Endothelial cell of umbilical vein (primary cell): ENCODE data around the gene CFAP43. TPM values are rescaled to one million over a fixed set of nuclear protein-coding genes. Genes with fewer than 3 reads are reported as not detected.

Experiments used
- BruUV-seq: library from RNA; stranded (reverse); fragments of 400-500 nt; replicated peaks from 2 replicates; lab custom pipeline; 2021; lab: Mats Ljungman, UMichigan
- CTCF ChIA-PET: fragments of 300-600, 350-600 bp; sonication (Branson Sonifier 250); formaldehyde crosslinking; loops from one replicate; lab custom pipeline; 2021; ENCODE audit warnings: antibody characterized with exemption, inconsistent platforms; lab: Charles Lee
- POLR2A ChIA-PET: fragments of 300-600, 350-600 bp; sonication (Branson Sonifier 250); formaldehyde crosslinking; loops from one replicate; lab custom pipeline; 2021; ENCODE audit warnings: antibody characterized with exemption, inconsistent platforms; lab: Charles Lee
- DNase-seq: peaks from one replicate; pipeline ENCODE4 v3.0.0-alpha.2; 2011; ENCODE audit warnings: low read depth, low spot score
- FAIRE-seq: peaks from 2 replicates; lab custom pipeline; 2011; peaks lifted over from hg19 to GRCh38; lab: Jason Lieb, UNC
- H2AFZ ChIP-seq: 2 replicates; pipeline ENCODE4 v1.6.0; 2012; ENCODE audit warnings: low read depth, low read length, control low read depth, inconsistent platforms
- H3K27ac ChIP-seq: 2 replicates; pipeline ENCODE4 v1.5.1; 2011; ENCODE audit warnings: low read depth, mild to moderate bottlenecking, control low read depth, low read length, moderate library complexity; ENCODE audit not compliant: insufficient read depth
- H3K27me3 ChIP-seq, 2 experiments: 2 replicates each; pipeline versions ENCODE4 v1.6.0 to v1.6.1; 2011; ENCODE audit warnings: low read length in 2 of 2, mixed read lengths in 1 of 2; ENCODE audit not compliant: control insufficient read depth in 2 of 2, insufficient read depth in 2 of 2
- H3K36me3 ChIP-seq, 2 experiments: 2 replicates in 1 of 2; 3 replicates in 1 of 2; pipeline ENCODE4 v1.5.1; 2011; ENCODE audit warnings: low read length in 2 of 2, mild to moderate bottlenecking in 1 of 2, moderate library complexity in 1 of 2; ENCODE audit not compliant: control insufficient read depth in 2 of 2, insufficient read depth in 2 of 2; ENCODE audit errors: extremely low read depth in 1 of 2
- H3K4me1 ChIP-seq: 3 replicates; pipeline ENCODE4 v1.5.1; 2011; ENCODE audit warnings: mild to moderate bottlenecking, low read length; ENCODE audit not compliant: control insufficient read depth, insufficient read depth; ENCODE audit errors: extremely low read depth
- H3K4me2 ChIP-seq: 2 replicates; pipeline ENCODE4 v1.6.1; 2011; ENCODE audit warnings: low read length, control low read depth, mixed read lengths; ENCODE audit not compliant: insufficient read depth
- H3K4me3 ChIP-seq, 3 experiments: fragments of 200-600 bp in 1 of 3; sonication (generic), shearing (Covaris generic) in 1 of 3; replicated peaks in 1 of 3; 2 replicates each; pipeline ENCODE4 v1.5.1; 2011 to 2016; ENCODE audit warnings: control low read depth in 3 of 3, low read length in 3 of 3, mild to moderate bottlenecking in 2 of 3, inconsistent platforms in 1 of 3, low read depth in 1 of 3, moderate library complexity in 1 of 3; ENCODE audit not compliant: insufficient read depth in 1 of 3
- H3K79me2 ChIP-seq: 2 replicates; pipeline ENCODE4 v1.6.0; 2012; ENCODE audit warnings: low read length, inconsistent platforms; ENCODE audit not compliant: control insufficient read depth, insufficient read depth
- H3K9ac ChIP-seq: replicated peaks from 2 replicates; pipeline ENCODE3; 2011; ENCODE audit warnings: low read length, control low read depth; ENCODE audit not compliant: insufficient read depth; ENCODE audit errors: extremely low read depth
- H3K9me1 ChIP-seq: replicated peaks from 3 replicates; pipeline ENCODE4 v1.6.0; 2011; ENCODE audit warnings: mild to moderate bottlenecking, low read length; ENCODE audit not compliant: control insufficient read depth, insufficient read depth; ENCODE audit errors: extremely low read depth
- H3K9me3 ChIP-seq: replicated peaks from 2 replicates; pipeline ENCODE4 v1.5.1; 2012; ENCODE audit warnings: low read length, inconsistent platforms; ENCODE audit not compliant: control insufficient read depth, insufficient read depth
- H4K20me1 ChIP-seq: replicated peaks from 2 replicates; pipeline ENCODE3; 2011; ENCODE audit warnings: mild to moderate bottlenecking, low read length; ENCODE audit not compliant: control insufficient read depth, insufficient read depth; ENCODE audit errors: extremely low read depth
- CTCF ChIP-seq, 2 donors: IDR thresholded peaks; 1 replicate in 1 of 2; 2 replicates in 1 of 2; pipeline ENCODE4 v1.5.1; 2011; ENCODE audit warnings: low read length in 2 of 2, mild to moderate bottlenecking in 2 of 2, moderate library complexity in 2 of 2, control low read depth in 1 of 2, inconsistent platforms in 1 of 2, low read depth in 1 of 2; ENCODE audit not compliant: insufficient read depth in 1 of 2; ENCODE audit errors: extremely low read depth in 1 of 2
- EZH2 ChIP-seq: IDR thresholded peaks from 2 replicates; pipeline ENCODE4 v1.6.1; 2012; ENCODE audit warnings: borderline replicate concordance, low read depth, mild to moderate bottlenecking, moderate library complexity, low read length, inconsistent platforms; ENCODE audit not compliant: severe bottlenecking
- FOS ChIP-seq: IDR thresholded peaks from 2 replicates; pipeline ENCODE4 v1.6.1; 2011; ENCODE audit warnings: mild to moderate bottlenecking, low read length, moderate library complexity, borderline replicate concordance; ENCODE audit not compliant: insufficient read depth
- GATA2 ChIP-seq: IDR thresholded peaks from 2 replicates; pipeline ENCODE4 v1.7.0; 2011; ENCODE audit warnings: low read depth, mild to moderate bottlenecking, moderate library complexity, mixed read lengths, low read length; ENCODE audit not compliant: insufficient read length, insufficient read depth
- JUN ChIP-seq: IDR thresholded peaks from 2 replicates; pipeline ENCODE4 v1.6.1; 2011; ENCODE audit warnings: borderline replicate concordance, low read depth; ENCODE audit not compliant: insufficient read length, insufficient read depth
- MYC ChIP-seq: IDR thresholded peaks from one replicate; pipeline ENCODE4 v1.6.1; 2011; ENCODE audit warnings: mild to moderate bottlenecking, low read depth, low read length
- POLR2A ChIP-seq: IDR thresholded peaks from 2 replicates; pipeline ENCODE4 v1.6.1; 2012; ENCODE audit warnings: low read depth, mild to moderate bottlenecking, control low read depth, low read length
- POLR2AphosphoS5 ChIP-seq: IDR thresholded peaks from 2 replicates; pipeline ENCODE4 v1.6.1; 2012; ENCODE audit warnings: low read depth, mild to moderate bottlenecking, control low read depth, low read length, moderate library complexity; ENCODE audit not compliant: insufficient read depth
- dilution Hi-C: fragments of 300-500 bp; cut with MboI; formaldehyde crosslinking; loops from one replicate; pipeline ENCODE4 v1.15.0; 2019; ENCODE audit warnings: low sequenced_read_pairs; ENCODE audit not compliant: extremely low pct_ligation_motif_present
- intact Hi-C: fragments of 100-400 bp; cut with micrococcal nuclease; formaldehyde crosslinking; loops from one replicate; pipeline ENCODE4 v1.10.0; 2022
- polyA plus RNA-seq, 4 experiments: library from polyadenylated mRNA; depleted of rRNA in 3 of 4; stranded (reverse) in 3 of 4; unstranded in 1 of 4; fragments of >200 nt; gene quantifications; 2 replicates each; pipeline versions ENCODE4 v1.2.1 to v1.2.3, GENCODE V29; 2011 to 2012; ENCODE audit warnings: missing spikeins in 1 of 4
- total RNA-seq: library from RNA; stranded (reverse); gene quantifications from 2 replicates; pipeline ENCODE4 v1.2.3, GENCODE V29; 2021
- TF ChIP-seq, protein P1 (sequence below): IDR thresholded peaks from 2 replicates; pipeline ENCODE4 v1.6.1; 2011; ENCODE audit not compliant: insufficient read depth, insufficient read length

CFAP43 gene
- total and polyA plus RNA-seq, 2 donors (not counting 3 experiments of a cell fraction or from before 2014, with no cell fraction given) = 0.04 TPM; not detected in 1

DNA sequence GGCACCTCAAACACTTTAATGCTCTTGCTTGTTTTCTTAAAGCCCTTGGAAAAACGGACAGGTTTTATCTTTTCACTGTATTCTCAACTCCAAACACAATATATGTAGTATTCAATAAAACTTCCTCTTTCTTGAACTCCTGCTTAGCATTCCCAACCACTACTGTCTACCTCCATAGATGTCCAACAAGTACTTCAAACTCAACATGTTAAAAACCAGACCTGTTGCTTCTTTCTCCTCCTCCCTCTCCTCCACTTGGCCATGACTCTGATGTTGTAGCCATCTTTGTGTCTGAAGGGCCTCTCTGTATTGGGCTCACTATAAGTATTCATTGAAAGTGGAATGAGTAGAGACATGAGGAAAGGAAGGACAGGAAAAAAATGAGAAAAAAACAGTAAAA, 130.3 kb downstream of the CFAP43 start:
- Histone ChIP-seq H3K9me1 (no peaks in the 10 kb centered on the region), H3K4me1 (peaks cover 13% of the 10 kb centered on the region), H3K36me3 (no peaks in the 10 kb centered on the region), H3K27me3 (no peaks in the 10 kb centered on the region), H3K79me2 (no peaks in the 10 kb centered on the region), H3K9ac (no peak overlapping the region), H3K4me3 (no peak overlapping the region), H2AFZ (no peak overlapping the region), H4K20me1 (no peaks in the 10 kb centered on the region), H3K4me2 (no peak overlapping the region), H3K27ac (no peak overlapping the region), H3K9me3 (no peaks in the 10 kb centered on the region)
- TF ChIP-seq EZH2 = no peak
- TF ChIP-seq GATA2 = no peak
- TF ChIP-seq CTCF (IDR thresholded peaks at IDR 0.05; ENCODE audit: extremely low read depth in 1 of 2, insufficient read depth in 1 of 2, low read depth in 1 of 2, low read length in 2 of 2) = no peak
- no peak for TF ChIP-seq FOS
- TF ChIP-seq MYC = no peak
- TF ChIP-seq POLR2AphosphoS5 = no peak
- TF ChIP-seq POLR2A = no peak
- no peak for TF ChIP-seq JUN
- TF ChIP-seq, protein P1, sequence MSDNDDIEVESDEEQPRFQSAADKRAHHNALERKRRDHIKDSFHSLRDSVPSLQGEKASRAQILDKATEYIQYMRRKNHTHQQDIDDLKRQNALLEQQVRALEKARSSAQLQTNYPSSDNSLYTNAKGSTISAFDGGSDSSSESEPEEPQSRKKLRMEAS = no peak
- ChIA-PET POLR2A (no interaction called here), CTCF (no interaction called here)
- no peak for FAIRE-seq
- dilution Hi-C loops = no loop called here
- no TSS peak for BruUV-seq
- no peak for DNase-seq
- intact Hi-C loops = no loop called here
